NAMALWA (cell line): ENCODE data around the gene PARG.
"Not testable (repeated sequence)": the region's sequence is repeated elsewhere in the genome, so short reads cannot be mapped to it uniquely, and the experiment has no call there.

ENCODE experiments used
- DNase-seq: peaks from one replicate; pipeline ENCODE4 v3.0.0-alpha.2; 2015; ENCODE audit warnings: low spot score

Gene PARG

DNA sequence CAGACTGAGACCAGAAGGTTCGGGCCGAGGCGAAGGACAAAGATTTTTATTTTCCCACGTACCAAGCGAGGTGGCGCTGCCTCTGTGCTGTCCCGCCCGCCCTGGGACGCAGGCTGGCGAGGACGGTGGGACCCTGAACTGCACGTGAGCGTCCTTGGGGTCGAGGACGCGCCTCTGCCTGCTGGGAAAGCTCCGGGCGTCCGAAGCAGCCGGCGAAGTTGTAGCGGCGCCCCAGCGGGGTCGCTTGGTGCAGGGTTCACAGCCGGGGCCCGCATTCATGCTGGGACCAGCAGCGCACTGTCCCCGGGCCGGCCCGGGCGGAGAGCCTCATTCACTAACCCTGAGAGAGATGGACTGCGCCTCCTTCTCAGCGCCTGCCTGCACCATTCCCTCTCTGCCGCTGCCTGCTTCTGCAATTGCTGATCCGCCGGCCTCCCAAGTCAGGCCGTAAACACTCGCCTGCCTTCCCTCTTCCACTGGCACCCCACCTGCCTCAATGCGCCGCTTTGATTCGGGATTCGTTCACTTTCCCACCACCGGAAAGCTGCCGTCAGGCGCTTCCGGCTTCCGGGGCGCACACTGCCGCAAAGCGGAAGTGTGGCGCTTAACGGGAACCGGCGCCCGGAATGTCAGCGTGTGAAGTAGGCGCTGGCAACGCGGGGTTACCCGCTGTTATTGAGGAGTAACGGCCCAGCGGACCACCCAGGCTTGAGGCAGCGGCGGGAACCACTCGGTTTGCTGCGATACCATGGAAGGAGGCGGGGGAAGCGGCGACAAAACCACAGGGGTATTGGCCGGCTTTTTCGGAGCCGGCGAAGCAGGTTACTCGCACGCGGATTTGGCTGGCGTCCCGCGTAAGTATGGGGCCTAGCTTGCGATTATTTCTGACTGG lies at the start of gene PARG, which contains the start of gene TIMM23B:
PARG (minus strand) TSS at position 581 of the 892 bp plus-strand sequence; CDS start at position 279, 302 bp downstream.
TIMM23B (plus strand) TSS at position 607 of the 892 bp plus-strand sequence; CDS start at position 749, 142 bp downstream.
- DNase-seq: peak; percentile 89

DNA sequence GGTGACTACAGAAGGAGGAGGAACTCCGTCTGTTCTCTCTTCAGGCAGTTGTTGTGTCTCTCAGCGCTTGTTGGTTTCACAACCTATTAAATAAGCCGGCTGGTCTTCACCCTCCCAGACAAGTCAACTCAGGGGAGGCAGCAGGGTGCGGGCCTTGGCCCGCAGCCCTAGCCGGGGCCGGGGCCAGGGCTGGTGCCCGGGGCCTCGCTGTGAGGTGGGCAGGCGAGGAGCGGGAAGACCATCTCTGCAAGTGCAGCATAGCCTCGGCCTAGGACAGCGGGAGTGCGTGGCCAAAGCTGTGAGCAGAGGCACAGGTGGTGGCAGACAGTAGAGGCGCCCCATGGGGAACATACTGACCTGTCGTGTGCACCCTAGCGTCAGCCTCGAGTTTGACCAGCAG lies 46.5 kb upstream of the PARG start, which contains the start of gene AGAP6:
AGAP6 (plus strand) TSS at position 31 of the 400 bp plus-strand sequence; CDS start at position 341, 310 bp downstream.
- DNase-seq: not testable (repeated sequence)

- DNase-seq: not testable (repeated sequence)
Measured at GRCh38 chr10:49987207-49987606, 45.4 kb upstream of the PARG start.

- not testable (repeated sequence) for DNase-seq
Measured at GRCh38 chr10:49977756-49978155, 35.9 kb upstream of the PARG start.

DNA sequence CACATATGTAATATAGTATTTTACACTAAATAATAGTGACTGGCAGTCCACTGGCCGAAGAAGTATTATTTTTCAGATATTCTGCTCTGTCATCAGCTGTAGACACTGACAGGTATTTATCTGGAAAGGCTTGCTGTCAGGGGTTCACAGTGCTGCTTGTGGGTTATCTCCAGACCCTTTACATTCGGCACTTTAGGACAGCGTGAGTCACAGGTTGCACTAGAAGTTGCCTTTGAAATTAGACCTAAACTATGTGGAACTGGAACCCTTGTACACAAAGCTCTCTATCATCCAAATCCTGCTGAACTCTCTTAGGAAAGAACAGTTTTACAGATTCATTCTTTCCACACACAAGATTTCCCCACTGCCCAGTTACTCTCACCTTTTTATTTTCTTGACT lies 30.3 kb upstream of the PARG start:
- not testable (repeated sequence) for DNase-seq

- not testable (repeated sequence) for DNase-seq
Measured at GRCh38 chr10:49971466-49971865, 29.6 kb upstream of the PARG start.

DNA sequence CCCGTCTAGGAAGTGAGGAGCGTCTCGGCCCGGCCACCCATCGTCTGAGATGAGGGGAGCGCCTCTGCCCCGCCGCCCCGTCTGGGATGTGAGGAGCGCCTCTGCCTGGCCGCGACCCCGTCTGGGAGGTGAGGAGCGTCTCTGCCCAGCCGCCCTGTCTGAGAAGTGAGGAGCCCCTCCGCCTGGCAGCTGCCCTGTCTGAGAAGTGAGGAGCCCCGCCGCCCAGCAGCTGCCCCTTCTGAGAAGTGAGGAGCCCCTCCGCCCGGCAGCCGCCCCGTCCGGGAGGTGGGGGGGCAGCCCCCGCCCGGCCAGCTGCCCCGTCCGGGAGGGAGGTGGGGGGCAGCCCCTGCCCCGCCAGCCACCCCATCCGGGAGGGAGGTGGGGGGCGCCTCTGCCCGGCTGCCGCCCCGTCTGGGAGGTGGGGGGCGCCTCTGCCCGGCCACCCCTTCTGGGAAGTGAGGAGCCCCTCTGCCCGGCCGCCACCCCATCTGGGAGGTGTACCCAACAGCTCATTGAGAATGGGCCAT lies 28.6 kb upstream of the PARG start:
- DNase-seq: not testable (repeated sequence)

DNA sequence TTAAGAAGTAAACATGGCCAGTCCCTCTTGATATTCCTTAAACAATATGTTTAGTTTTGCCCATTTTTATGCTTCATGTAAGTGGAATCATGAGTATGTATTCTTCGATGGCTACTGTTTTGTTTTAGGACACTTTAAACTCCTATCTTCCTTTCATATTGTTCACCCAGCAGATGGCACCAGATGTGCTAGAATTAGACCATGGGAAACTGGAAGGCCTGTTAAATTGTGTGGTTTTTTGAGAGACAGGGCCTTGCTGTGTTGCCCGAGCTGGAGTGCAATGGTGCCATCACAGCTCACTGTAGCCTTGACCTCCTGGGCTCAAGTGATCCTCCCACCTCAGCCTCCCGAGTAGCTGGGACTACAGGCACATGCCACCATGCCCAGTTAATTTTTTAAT lies 11.3 kb upstream of the PARG start:
- DNase-seq: peak; percentile 21

- not testable (repeated sequence) for DNase-seq
Measured at GRCh38 chr10:49952006-49952405, 10.2 kb upstream of the PARG start.

DNA sequence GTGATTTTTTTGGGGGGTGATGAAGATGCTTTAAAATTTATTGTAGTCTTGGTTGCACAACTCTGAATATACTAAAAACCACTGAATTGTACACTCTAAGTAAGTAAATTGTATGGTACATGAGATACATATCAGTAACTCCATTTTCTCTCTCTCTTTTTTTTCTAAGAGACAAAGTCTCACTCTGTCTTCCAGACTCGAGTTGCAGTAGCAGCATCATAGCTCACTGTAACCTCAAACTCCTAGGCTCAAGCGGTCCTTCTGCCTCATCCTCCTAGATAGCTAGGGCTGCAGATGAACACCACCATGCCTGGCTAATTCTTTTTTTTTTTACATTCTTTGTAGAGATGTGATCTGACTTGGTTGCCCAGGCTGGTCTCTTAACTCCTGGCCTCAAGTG lies 6.9 kb upstream of the PARG start:
- DNase-seq: not testable (repeated sequence)

GRCh38 chr10:49948142-49948541 lies 6.3 kb upstream of the PARG start:
- not testable (repeated sequence) for DNase-seq

- not testable (repeated sequence) for DNase-seq
Measured at GRCh38 chr10:49943607-49944006, 1.8 kb upstream of the PARG start.

DNA sequence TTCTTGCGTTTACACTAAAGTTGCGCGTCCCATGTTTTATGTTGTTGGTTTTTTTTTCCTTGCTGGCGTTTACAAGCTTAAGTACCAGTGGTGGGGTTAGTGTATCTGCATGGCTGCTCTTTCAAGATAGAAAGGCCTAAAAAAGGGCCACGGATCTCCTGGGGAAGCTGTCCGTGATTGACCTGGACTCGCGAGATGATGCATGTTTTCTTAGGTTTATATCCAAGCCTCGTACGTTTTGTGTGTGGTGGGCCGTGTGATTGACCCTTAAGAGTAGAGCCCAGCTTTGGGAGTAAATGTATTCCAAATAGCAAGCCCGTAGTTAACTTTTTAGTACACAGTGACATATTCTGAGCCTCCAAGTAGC lies 495 bp upstream of the PARG start:
- DNase-seq: peak; percentile 50

GRCh38 chr10:49931959-49932728 lies 9.7 kb downstream of the PARG start:
- not testable (repeated sequence) for DNase-seq

DNA sequence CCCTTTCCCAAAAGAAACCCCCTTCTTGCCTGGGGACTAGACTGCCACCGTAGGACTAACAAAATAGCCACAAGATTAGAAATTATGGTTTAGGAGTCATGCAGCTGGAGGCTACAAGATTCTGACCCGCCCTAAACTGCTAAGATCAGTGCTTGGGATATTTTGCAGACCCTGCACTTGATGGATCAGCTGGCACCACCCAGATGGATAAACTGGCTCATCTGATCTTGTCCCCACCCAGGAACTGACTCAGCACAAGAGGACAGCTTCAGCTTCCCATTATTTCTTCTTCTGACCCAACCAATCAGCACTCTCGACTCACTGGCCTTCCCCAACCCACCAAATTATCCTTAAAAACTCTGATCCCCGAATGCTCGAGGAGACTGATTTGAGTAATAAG lies 10.6 kb downstream of the PARG start:
- DNase-seq: not testable (repeated sequence)

- not testable (repeated sequence) for DNase-seq
Measured at GRCh38 chr10:49923572-49923971, 18.3 kb downstream of the PARG start.

GRCh38 chr10:49922041-49922440 lies 19.8 kb downstream of the PARG start:
- DNase-seq: not testable (repeated sequence)

- DNase-seq: not testable (repeated sequence)
Measured at GRCh38 chr10:49917927-49918326, 23.9 kb downstream of the PARG start.

DNA sequence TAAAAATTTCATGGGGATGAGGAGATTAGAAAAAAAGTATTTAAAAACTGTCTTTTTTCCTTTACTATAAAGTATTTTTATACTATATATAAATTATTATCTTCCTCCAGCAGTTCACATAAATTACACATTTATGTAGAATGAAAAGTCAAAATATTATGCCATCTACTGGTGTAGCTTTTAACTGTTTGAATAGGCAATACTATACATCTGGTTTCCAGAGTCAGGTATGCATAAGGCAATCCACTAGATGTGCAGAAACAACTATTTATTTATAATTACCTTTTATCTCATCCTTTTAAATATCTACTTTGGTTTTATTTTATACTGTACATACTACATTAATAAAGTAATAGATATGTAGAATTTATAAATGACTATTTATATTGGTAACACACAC lies 25.4 kb downstream of the PARG start:
- not testable (repeated sequence) for DNase-seq

DNA sequence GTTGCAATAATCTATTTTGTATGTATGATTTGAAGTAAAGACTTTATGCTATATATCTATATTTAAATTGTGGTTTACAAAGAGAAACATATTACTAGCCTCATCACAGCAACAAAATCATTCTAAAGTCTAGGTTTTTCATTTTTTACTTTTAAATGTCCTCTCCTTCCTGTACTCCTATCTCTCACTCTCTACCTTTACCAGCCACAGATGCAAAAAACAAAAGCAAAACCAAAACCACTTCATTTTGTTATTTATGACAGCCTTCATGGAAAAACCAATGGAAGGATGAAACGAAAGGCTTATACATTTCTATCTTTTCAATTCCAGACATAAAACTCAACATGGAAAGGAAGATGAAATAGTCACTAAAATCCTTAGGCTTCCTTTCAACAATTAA lies 31.5 kb downstream of the PARG start:
- not testable (repeated sequence) for DNase-seq

- DNase-seq: not testable (repeated sequence)
Measured at GRCh38 chr10:49908290-49909080, 33.3 kb downstream of the PARG start.
